GM12878 (cell line): ENCODE data around the gene BRIX1. TPM values are rescaled to one million over a fixed set of nuclear protein-coding genes. Genes with fewer than 3 reads are reported as not detected.

Experiments used
- ATAC-seq: fragments of 200-7000 bp; cut with Tn5 transposase; 3 replicates; pipeline ENCODE4 v1.9.1; 2020; ENCODE audit warnings: mild to moderate bottlenecking, moderate library complexity
- BruUV-seq: library from RNA; stranded (reverse); fragments of 400-500 nt; replicated peaks from 2 replicates; lab custom pipeline; 2021; lab: Mats Ljungman, UMichigan
- CTCF ChIA-PET: fragments of 300-600 bp; sonication (Branson Sonifier 250); formaldehyde crosslinking; extraction: SDS; loops from one replicate; lab custom pipeline; 2021; ENCODE audit warnings: inconsistent platforms; lab: Yijun Ruan, JAX
- POLR2A ChIA-PET: fragments of 350-600 bp; formaldehyde crosslinking; extraction: SDS; loops from one replicate; lab custom pipeline; 2021; ENCODE audit warnings: inconsistent platforms; lab: Charles Lee
- RAD21 ChIA-PET: fragments of 300-600 bp; sonication (Branson Sonifier 250); formaldehyde crosslinking; loops from one replicate; lab custom pipeline; 2023; ENCODE audit warnings: antibody characterized with exemption; ENCODE audit not compliant: unreplicated experiment; lab: Charles Lee
- SMC1A ChIA-PET: fragments of 300-600 bp; sonication (Branson Sonifier 250); formaldehyde crosslinking; loops from one replicate; lab custom pipeline; 2023; ENCODE audit not compliant: unreplicated experiment, uncharacterized antibody; lab: Charles Lee
- DNase-seq: peaks from one replicate; pipeline ENCODE4 v3.0.0-alpha.2; 2011; ENCODE audit warnings: low read depth, low spot score
- FAIRE-seq: peaks from 3 replicates; lab custom pipeline; 2011; peaks lifted over from hg19 to GRCh38; lab: Jason Lieb, UNC
- H2AFZ ChIP-seq: 2 replicates; pipeline ENCODE4 v1.6.0; 2011; ENCODE audit warnings: low read depth, low read length, control low read depth; ENCODE audit not compliant: control insufficient read depth
- H3K27ac ChIP-seq: 2 replicates; pipeline ENCODE4 v1.5.1; 2011; ENCODE audit warnings: control low read depth; ENCODE audit not compliant: control insufficient read depth, insufficient read depth
- H3K27me3 ChIP-seq, 2 experiments: replicated peaks in 1 of 2; 2 replicates each; pipeline versions ENCODE4 v1.6.0 to v1.6.1; 2011; ENCODE audit warnings: low read length in 1 of 2; ENCODE audit not compliant: control insufficient read depth in 2 of 2, insufficient read depth in 2 of 2
- H3K36me3 ChIP-seq, 2 experiments: 2 replicates each; pipeline ENCODE4 v1.5.1; 2011; ENCODE audit warnings: low read length in 1 of 2; ENCODE audit not compliant: control insufficient read depth in 2 of 2, insufficient read depth in 2 of 2
- H3K4me1 ChIP-seq: 2 replicates; pipeline ENCODE4 v1.6.1; 2011; ENCODE audit warnings: mild to moderate bottlenecking, low read length, moderate library complexity, mixed read lengths; ENCODE audit not compliant: control insufficient read depth, insufficient read depth
- H3K4me2 ChIP-seq: 2 replicates; pipeline ENCODE4 v1.6.0; 2011; ENCODE audit warnings: control low read depth; ENCODE audit not compliant: control insufficient read depth, insufficient read depth
- H3K4me3 ChIP-seq: fragments of 200-600 bp; sonication (generic); 2 replicates; pipeline ENCODE4 v1.5.1; 2016
- H3K79me2 ChIP-seq: 2 replicates; pipeline ENCODE4 v1.6.0; 2011; ENCODE audit warnings: low read length; ENCODE audit not compliant: control insufficient read depth, insufficient read depth
- H3K9ac ChIP-seq: 2 replicates; pipeline ENCODE4 v1.8.0; 2011; ENCODE audit warnings: low read length, control low read depth, mixed read lengths; ENCODE audit not compliant: control insufficient read depth, insufficient read depth
- H3K9me3 ChIP-seq: replicated peaks from 3 replicates; pipeline ENCODE4 v1.5.1; 2011; ENCODE audit warnings: mild to moderate bottlenecking, low read length; ENCODE audit not compliant: control insufficient read depth, insufficient read depth
- H4K20me1 ChIP-seq: 2 replicates; pipeline ENCODE4 v1.6.0; 2011; ENCODE audit not compliant: control insufficient read depth, insufficient read depth
- CUX1 ChIP-seq: IDR thresholded peaks from 2 replicates; pipeline ENCODE4 v1.6.1; 2012; ENCODE audit warnings: improper control_type of control experiment, low read depth, low read length; ENCODE audit not compliant: insufficient replicate concordance
- GATAD2B ChIP-seq: fragments of 450-650 bp; conservative IDR thresholded peaks from 2 replicates; pipeline ENCODE4 v1.6.1; 2017; ENCODE audit warnings: low read depth, mild to moderate bottlenecking, moderate library complexity
- JUNB ChIP-seq: IDR thresholded peaks from 2 replicates; pipeline ENCODE4 v1.6.1; 2016; ENCODE audit warnings: antibody characterized with exemption, mild to moderate bottlenecking
- KLF5 ChIP-seq: fragments of 450-650 bp; IDR thresholded peaks from 2 replicates; pipeline ENCODE4 v1.6.1; 2014; ENCODE audit warnings: mild to moderate bottlenecking; ENCODE audit not compliant: partially characterized antibody
- MEF2B ChIP-seq: fragments of 450-650 bp; IDR thresholded peaks from 2 replicates; pipeline ENCODE4 v1.6.1; 2018; ENCODE audit warnings: mild to moderate bottlenecking, moderate library complexity; ENCODE audit not compliant: partially characterized antibody, poor library complexity, severe bottlenecking
- NFYA ChIP-seq: IDR thresholded peaks from 2 replicates; pipeline ENCODE4 v1.6.1; 2011; ENCODE audit warnings: low read depth, mild to moderate bottlenecking, low read length, improper control_type of control experiment, borderline replicate concordance
- NRF1 ChIP-seq: conservative IDR thresholded peaks from 2 replicates; pipeline ENCODE4 v1.6.1; 2011; ENCODE audit warnings: mild to moderate bottlenecking, low read depth, low read length, improper control_type of control experiment
- PBX3 ChIP-seq: IDR thresholded peaks from 2 replicates; pipeline ENCODE4 v1.6.1; 2011; ENCODE audit warnings: mild to moderate bottlenecking, low read depth, low read length, moderate library complexity; ENCODE audit not compliant: insufficient replicate concordance
- RCOR1 ChIP-seq: conservative IDR thresholded peaks from 2 replicates; pipeline ENCODE4 v1.6.1; 2012; ENCODE audit warnings: low read depth, low read length, improper control_type of control experiment
- SMAD5 ChIP-seq: IDR thresholded peaks from 2 replicates; pipeline ENCODE4 v1.6.1; 2016; ENCODE audit warnings: antibody characterized with exemption, low read depth
- TCF12 ChIP-seq: IDR thresholded peaks from 2 replicates; pipeline ENCODE4 v1.6.1; 2011; ENCODE audit warnings: low read depth, mild to moderate bottlenecking, low read length
- ZNF24 ChIP-seq: fragments of 450-650 bp; IDR thresholded peaks from 2 replicates; pipeline ENCODE4 v1.6.1; 2017; ENCODE audit warnings: antibody characterized with exemption, mild to moderate bottlenecking
- WGBS: methylation state at CpG from one replicate; pipeline ENCODE4 v1.1.6; 2016; ENCODE audit warnings: low lambda C conversion rate; ENCODE audit not compliant: insufficient replicate concordance, insufficient coverage; ENCODE audit errors: missing lambda C conversion rate; 5-methylcytosine and 5-hydroxymethylcytosine counted together
- in situ Hi-C: fragments of 300-500 bp; cut with MboI; formaldehyde crosslinking; loops from 9 replicates; pipeline ENCODE4 v1.14.3; 2018; ENCODE audit warnings: mixed read lengths
- intact Hi-C: fragments of 100-400 bp; cut with micrococcal nuclease; formaldehyde crosslinking; loops from one replicate; pipeline ENCODE4 v1.14.2; 2022; ENCODE audit not compliant: unreplicated experiment
- polyA plus RNA-seq, 11 experiments: library from polyadenylated mRNA; depleted of rRNA in 4 of 11; unstranded in 6 of 11; stranded (reverse) in 5 of 11; fragments of >200 nt; fragmentation: Nextera tagmentation in 4 of 11; fragmentation: Illumina TruSeq in 1 of 11; extraction: Ambion mirVana in 4 of 11; extraction: Trizol in 1 of 11; gene quantifications; 1 replicate in 1 of 11; 2 replicates in 10 of 11; pipeline versions ENCODE4 v1.2.1 to v1.2.3, GENCODE V29; 2011 to 2016; ENCODE audit warnings: inconsistent platforms in 2 of 11, missing spikeins in 2 of 11, low read depth in 1 of 11
- total RNA-seq, 4 experiments: library from RNA; depleted of rRNA in 3 of 4; stranded (reverse); fragments of >200 nt in 3 of 4; fragmentation: Illumina TruSeq in 1 of 4; extraction: Trizol in 1 of 4; gene quantifications; 2 replicates each; pipeline versions ENCODE4 v1.2.1 to v1.2.3, GENCODE V29; 2013 to 2021

BRIX1 gene
- total and polyA plus RNA-seq, 10 of the 15 experiments (the other 5 are each of a cell fraction or from before 2014, with no cell fraction given) = 48.3 to 119 (median 78.9) TPM

GRCh38 chr5:34900652-34901051, 14.9 kb upstream of the BRIX1 start:
- Histone ChIP-seq H3K4me3 (no peak overlapping the region), H3K9ac (no peak overlapping the region), H3K4me1 (no peaks in the 10 kb centered on the region), H2AFZ (no peak overlapping the region), H3K27ac (no peak overlapping the region), H3K4me2 (no peak overlapping the region), H3K9me3 (no peaks in the 10 kb centered on the region), H3K27me3 (no peaks in the 10 kb centered on the region), H4K20me1 (no peaks in the 10 kb centered on the region), H3K79me2 (no peaks in the 10 kb centered on the region), H3K36me3 (no peaks in the 10 kb centered on the region)
- in situ Hi-C loops (loop anchor here (5.0 to 25.0 kb wide), 3 partner anchors 368 to 888 kb away; partner anchors contain the start of gene AMACR), intact Hi-C loops (no loop called here)
- no peak for TF ChIP-seq ZNF24
- TF ChIP-seq NRF1 = no peak
- TF ChIP-seq GATAD2B = no peak
- TF ChIP-seq JUNB = no peak
- TF ChIP-seq KLF5 = no peak
- TF ChIP-seq PBX3 = no peak
- no peak for TF ChIP-seq TCF12
- TF ChIP-seq MEF2B = no peak
- no peak for TF ChIP-seq NFYA
- TF ChIP-seq SMAD5 = no peak
- TF ChIP-seq RCOR1 = no peak
- no peak for TF ChIP-seq CUX1
- ChIA-PET SMC1A (no interaction called here), CTCF (interaction anchor here (1.0 to 3.3 kb wide), 3 partner anchors 415 to 426 kb away, joined by 4 to 39 read pairs (median 5); no protein-coding TSS in a partner anchor), POLR2A (no interaction called here), RAD21 (no interaction called here)
- 98% methylated on average over 6 of the region's 6 CpGs for WGBS
- FAIRE-seq (no peak), DNase-seq (no peak), ATAC-seq (no peak)
- no TSS peak for BruUV-seq
